HT1080 (cell line): Measurements from ENCODE around the gene DNAJB6. TPM values are rescaled to one million over a fixed set of nuclear protein-coding genes. Genes with fewer than 3 reads are reported as not detected.

ENCODE experiments used
- DNase-seq: peaks from one replicate; pipeline ENCODE4 v3.0.0-alpha.2; 2015; ENCODE audit warnings: low read depth
- total RNA-seq: library from RNA; depleted of rRNA; stranded (reverse); fragments of >200 nt; shearing (Covaris generic); gene quantifications from 2 replicates; pipeline ENCODE4 v1.2.3, GENCODE V29; 2014

The DNAJB6 gene
- total RNA-seq, 1 experiment from 2014 or later = 196 TPM

- DNase-seq = no peak
Measured at GRCh38 chr7:157425137-157425731, 88.4 kb downstream of the DNAJB6 start.

- no peak for DNase-seq
Measured at GRCh38 chr7:157425761-157426160, 89.0 kb downstream of the DNAJB6 start.

DNA sequence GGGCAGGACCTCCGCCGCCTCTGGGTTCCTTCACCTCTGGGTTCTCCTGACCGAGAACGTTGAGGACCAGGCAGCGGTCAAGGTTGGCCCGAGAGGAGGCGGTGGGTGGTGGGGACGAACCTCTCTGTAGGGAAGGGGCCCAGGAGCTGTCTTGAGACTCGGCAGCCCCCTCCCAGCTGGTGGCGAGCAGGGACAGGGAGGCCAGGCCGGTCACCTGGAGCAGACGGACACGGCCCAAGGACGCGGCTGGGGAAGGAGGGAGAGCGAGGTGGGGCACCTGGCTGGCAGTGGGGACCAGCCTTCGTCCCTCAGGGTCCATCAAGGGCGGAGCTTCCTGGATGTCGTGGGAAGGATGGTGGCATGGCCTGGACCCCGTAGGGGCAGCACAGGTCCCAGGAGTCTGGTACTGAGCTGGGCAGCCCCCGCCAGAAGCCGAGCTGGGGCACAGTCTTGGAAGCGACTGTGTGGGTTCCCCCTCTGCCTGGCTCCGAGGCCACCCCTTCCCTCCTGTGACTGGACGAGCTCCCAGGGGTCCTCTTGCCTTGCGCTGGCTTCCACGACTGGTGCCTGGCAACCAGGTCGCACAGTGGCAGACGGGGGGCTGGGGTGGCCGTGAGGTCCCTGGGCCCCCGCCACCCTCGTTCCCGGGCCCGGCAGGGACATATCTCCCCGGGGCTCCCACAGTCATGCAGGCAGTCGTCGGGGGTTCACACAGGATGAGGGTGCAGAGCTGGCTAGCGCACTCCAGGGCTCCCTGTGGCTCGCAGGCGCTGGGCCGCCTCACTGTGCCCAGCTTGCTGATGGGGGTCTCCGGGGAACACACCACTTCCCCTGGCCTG is 89.9 kb downstream of the DNAJB6 start:
- no peak for DNase-seq

GRCh38 chr7:157427811-157428553 is 91.2 kb downstream of the DNAJB6 start:
- DNase-seq = no peak

DNA sequence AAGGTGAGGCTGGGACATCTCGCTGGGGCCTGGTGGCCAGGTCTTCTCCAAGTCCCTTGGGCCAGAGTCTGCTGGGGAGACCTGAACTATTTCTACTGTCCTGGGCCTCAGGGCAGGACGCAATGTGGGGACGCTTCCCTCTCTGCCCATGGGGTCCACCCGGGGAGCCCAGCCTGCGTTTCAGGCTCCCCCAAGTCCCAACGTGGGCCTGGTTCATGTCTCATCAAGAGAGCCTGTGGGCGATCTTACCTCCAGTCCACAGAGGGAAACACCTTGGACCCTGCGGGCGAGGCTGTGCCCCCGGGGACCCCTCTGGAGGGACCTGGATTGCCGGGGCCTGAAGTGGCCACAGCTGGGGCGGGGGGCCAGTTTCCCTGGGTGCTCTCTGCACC is 91.7 kb downstream of the DNAJB6 start:
- DNase-seq = no peak

GRCh38 chr7:157429001-157429679 is 92.3 kb downstream of the DNAJB6 start:
- DNase-seq = no peak

GRCh38 chr7:157429680-157430224 is 92.9 kb downstream of the DNAJB6 start:
- no peak for DNase-seq

DNA sequence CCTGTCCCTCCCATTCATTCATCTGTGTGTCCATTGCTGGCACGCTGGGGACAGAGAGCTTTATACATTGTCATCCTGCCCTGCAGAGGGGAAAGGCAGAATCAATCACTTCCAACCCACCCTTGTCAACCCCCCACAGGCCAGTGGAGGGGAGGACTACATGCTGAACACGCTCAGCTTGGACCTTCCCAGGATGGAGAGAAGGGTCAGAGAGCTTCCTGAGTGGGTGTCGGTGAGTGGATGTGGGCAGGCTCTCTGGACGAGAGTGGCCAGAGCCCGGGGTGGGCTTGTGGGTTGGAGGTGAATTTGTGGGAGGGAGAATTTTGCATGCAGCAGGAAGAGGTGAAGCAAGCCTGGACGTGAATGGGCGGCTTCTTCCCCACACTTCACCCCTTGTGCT is 93.9 kb downstream of the DNAJB6 start:
- DNase-seq = no peak

GRCh38 chr7:157431173-157431950 is 94.6 kb downstream of the DNAJB6 start:
- no peak for DNase-seq

GRCh38 chr7:157431951-157432540 is 95.2 kb downstream of the DNAJB6 start:
- DNase-seq = no peak

DNA sequence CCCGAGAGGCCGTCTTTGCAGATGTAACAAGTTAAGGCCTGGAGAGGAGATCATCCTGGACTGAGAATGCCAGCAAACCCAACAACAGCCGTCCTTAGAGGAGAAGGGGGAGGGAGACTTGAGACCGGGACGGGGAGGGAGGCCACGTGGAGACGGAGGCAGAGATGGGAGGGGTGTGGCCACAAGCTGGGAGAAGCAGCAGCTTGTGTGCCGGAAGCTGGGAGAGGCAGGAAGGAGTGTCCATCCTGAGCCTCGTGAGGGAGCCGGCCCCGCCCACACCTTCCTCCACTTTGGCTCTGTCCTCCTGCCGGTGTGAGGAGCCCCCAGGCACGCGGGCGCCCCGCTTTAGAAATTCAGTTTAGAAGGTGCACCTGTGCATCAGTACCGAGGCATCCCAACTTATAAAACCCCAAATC is 95.7 kb downstream of the DNAJB6 start:
- DNase-seq = peak; percentile 46

GRCh38 chr7:157432957-157433576 is 96.3 kb downstream of the DNAJB6 start:
- DNase-seq = peak; percentile 28

- DNase-seq = no peak
Measured at GRCh38 chr7:157433628-157434027, 96.8 kb downstream of the DNAJB6 start.

GRCh38 chr7:157434231-157434630 is 97.4 kb downstream of the DNAJB6 start:
- no peak for DNase-seq

GRCh38 chr7:157434701-157435100 is 97.9 kb downstream of the DNAJB6 start:
- no peak for DNase-seq

- DNase-seq = no peak
Measured at GRCh38 chr7:157436076-157436475, 99.3 kb downstream of the DNAJB6 start.

GRCh38 chr7:157436763-157437480 is 100.1 kb downstream of the DNAJB6 start:
- no peak for DNase-seq

DNA sequence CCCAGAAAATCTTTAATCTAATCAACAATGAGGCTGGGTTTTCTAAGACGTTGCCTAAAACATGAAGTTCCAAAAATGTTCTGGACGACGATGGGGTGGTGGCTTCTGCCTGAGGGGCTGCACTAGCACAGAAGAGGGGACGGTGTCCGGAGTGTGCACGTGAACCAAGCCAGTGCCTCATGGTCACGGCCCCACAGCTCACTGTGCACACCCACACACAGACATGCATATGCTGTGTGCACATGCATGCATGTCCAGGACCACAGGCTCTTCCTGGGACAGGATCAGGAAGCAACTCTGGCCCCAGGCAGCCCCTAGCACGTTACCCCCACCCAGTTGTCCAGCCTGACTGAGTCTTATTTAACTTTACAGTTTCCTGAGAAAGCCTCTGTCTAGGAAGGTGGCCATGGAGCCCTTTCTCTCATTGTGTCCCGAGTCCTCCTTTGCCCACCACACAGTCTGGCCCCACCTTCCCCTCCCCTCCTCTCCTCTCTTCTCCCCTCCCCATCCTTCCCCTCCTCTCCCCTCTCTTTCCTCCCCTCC is 100.8 kb downstream of the DNAJB6 start:
- DNase-seq = no peak
